T-helper 1 cell treated with Interleukin-12 subunit alpha and Interleukin-12 subunit beta and Interleukin-4 antibody, amounts not matched to agents 30 μg/mL and 1 μg/mL, for 36 hours (primary cell): ENCODE data around the gene CLASRP.
"Not testable (repeated sequence)": the region's sequence is repeated elsewhere in the genome, so short reads cannot be mapped to it uniquely, and the experiment has no call there.

Source experiments
- H3K27ac Mint-ChIP-seq: one replicate; pipeline ENCODE4 v1.8.0; 2021; ENCODE audit warnings: mild to moderate bottlenecking, mixed read lengths
- H3K27me3 Mint-ChIP-seq: one replicate; pipeline ENCODE4 v1.8.0; 2021; ENCODE audit warnings: low read depth, mixed read lengths
- H3K36me3 Mint-ChIP-seq: one replicate; pipeline ENCODE4 v1.8.0; 2021; ENCODE audit warnings: low read depth, mixed read lengths
- H3K4me1 Mint-ChIP-seq: one replicate; pipeline ENCODE4 v1.8.0; 2021; ENCODE audit warnings: low read depth, mixed read lengths
- H3K4me3 Mint-ChIP-seq: one replicate; pipeline ENCODE4 v1.8.0; 2021; ENCODE audit warnings: mild to moderate bottlenecking, moderate library complexity, mixed read lengths
- H3K9me3 Mint-ChIP-seq: one replicate; pipeline ENCODE4 v1.8.0; 2021; ENCODE audit warnings: mixed read lengths

CLASRP gene, protein sequence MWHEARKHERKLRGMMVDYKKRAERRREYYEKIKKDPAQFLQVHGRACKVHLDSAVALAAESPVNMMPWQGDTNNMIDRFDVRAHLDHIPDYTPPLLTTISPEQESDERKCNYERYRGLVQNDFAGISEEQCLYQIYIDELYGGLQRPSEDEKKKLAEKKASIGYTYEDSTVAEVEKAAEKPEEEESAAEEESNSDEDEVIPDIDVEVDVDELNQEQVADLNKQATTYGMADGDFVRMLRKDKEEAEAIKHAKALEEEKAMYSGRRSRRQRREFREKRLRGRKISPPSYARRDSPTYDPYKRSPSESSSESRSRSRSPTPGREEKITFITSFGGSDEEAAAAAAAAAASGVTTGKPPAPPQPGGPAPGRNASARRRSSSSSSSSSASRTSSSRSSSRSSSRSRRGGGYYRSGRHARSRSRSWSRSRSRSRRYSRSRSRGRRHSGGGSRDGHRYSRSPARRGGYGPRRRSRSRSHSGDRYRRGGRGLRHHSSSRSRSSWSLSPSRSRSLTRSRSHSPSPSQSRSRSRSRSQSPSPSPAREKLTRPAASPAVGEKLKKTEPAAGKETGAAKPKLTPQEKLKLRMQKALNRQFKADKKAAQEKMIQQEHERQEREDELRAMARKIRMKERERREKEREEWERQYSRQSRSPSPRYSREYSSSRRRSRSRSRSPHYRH

GRCh38 chr19:45038931-45039893, at the start of gene CLASRP:
CLASRP (plus strand) TSS chr19:45039045; CDS start chr19:45040213, 1,168 bp downstream.
- Mint-ChIP-seq H3K27ac (peak within 1 kb of the TSS; percentile 99), H3K36me3 (peaks cover 37% of the 10 kb centered on the region), H3K27me3 (no peaks in the 10 kb centered on the region), H3K9me3 (no peaks in the 10 kb centered on the region), H3K4me1 (peaks cover 28% of the 10 kb centered on the region), H3K4me3 (peak within 1 kb of the TSS; percentile 99)

DNA sequence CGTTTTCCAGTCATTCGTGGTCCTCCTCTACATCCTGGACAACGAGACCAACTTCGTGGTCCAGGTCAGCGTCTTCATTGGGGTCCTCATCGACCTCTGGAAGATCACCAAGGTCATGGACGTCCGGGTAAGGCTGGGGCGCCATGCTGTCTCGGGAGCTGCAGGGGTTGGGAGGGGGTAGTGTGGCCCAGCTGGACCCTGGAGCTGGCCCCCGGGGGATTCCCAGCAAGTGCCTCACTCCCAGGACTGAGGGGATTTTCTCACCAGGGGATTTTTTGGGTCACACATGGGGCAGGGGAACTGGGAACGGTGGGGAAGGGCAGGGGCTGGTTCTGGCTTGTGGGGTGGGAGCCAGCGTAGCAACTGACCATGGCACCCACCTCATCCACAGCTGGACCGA, 48.4 kb upstream of the CLASRP start:
- Mint-ChIP-seq H3K4me1 (peaks cover 1% of the 10 kb centered on the region), H3K4me3 (no peak overlapping the region), H3K27me3 (no peaks in the 10 kb centered on the region), H3K36me3 (peaks cover 25% of the 10 kb centered on the region), H3K27ac (no peak overlapping the region), H3K9me3 (no peaks in the 10 kb centered on the region)

GRCh38 chr19:44990966-44991365, 47.9 kb upstream of the CLASRP start:
- H3K4me3 Mint-ChIP-seq = no peak overlapping the region
- peaks cover 22% of the 10 kb centered on the region for H3K36me3 Mint-ChIP-seq
- H3K27me3 Mint-ChIP-seq = no peaks in the 10 kb centered on the region
- no peaks in the 10 kb centered on the region for H3K9me3 Mint-ChIP-seq
- H3K4me1 Mint-ChIP-seq = peaks cover 1% of the 10 kb centered on the region
- H3K27ac Mint-ChIP-seq = no peak overlapping the region

DNA sequence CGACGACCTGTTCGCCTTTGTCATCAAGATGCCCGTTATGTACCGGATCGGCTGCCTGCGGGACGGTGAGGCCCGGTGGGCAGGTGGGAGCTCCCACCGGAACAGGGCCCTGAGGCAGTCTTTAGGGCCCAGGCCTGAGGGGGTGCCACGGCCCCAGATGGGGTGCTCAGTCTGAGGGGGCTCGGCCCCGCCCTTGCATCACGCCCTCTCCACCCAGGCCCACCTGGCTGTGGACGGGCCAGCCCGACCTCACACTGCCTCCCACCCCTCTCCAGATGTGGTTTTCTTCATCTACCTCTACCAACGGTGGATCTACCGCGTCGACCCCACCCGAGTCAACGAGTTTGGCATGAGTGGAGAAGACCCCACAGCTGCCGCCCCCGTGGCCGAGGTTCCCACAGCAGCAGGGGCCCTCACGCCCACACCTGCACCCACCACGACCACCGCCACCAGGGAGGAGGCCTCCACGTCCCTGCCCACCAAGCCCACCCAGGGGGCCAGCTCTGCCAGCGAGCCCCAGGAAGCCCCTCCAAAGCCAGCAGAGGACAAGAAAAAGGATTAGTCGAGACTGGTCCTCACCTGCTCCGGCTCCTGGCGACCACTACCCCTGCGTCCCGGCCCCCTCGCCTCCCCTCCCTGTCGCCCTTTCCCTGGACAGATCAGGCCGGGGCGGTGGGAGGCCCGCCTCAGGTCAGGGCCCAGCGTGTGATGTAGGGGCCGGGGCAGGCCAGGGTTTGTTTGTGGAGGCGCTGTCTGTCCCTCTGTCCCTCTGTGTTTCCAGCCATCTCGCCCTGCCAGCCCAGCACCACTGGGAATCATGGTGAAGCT, 46.3 kb upstream of the CLASRP start:
- Mint-ChIP-seq H3K4me3 (no peak overlapping the region), H3K4me1 (peaks cover 1% of the 10 kb centered on the region), H3K9me3 (no peaks in the 10 kb centered on the region), H3K36me3 (peaks cover 19% of the 10 kb centered on the region), H3K27ac (no peak overlapping the region), H3K27me3 (no peaks in the 10 kb centered on the region)

DNA sequence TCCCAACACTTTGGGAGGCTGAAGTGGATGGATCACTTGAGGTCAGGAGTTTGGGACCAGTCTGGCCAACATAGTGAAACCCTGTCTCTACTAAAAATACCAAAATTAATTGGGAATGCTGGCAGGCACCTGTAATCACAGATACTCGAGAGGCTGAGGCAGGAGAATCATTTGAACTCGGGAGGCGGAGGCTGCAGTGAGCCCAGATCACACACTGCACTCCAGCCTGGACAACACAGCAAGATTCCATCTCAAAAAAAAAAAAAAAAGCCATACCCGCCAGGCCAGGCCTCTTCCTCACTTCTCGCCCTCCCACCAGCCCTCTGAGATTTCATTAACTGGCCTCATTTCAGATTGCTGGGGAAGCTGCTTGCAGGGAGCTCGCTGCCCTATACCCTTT, 45.3 kb upstream of the CLASRP start:
- no peaks in the 10 kb centered on the region for H3K27me3 Mint-ChIP-seq
- no peak overlapping the region for H3K4me3 Mint-ChIP-seq
- no peak overlapping the region for H3K27ac Mint-ChIP-seq
- H3K4me1 Mint-ChIP-seq = peaks cover 1% of the 10 kb centered on the region
- H3K9me3 Mint-ChIP-seq = no peaks in the 10 kb centered on the region
- H3K36me3 Mint-ChIP-seq = peaks cover 16% of the 10 kb centered on the region

DNA sequence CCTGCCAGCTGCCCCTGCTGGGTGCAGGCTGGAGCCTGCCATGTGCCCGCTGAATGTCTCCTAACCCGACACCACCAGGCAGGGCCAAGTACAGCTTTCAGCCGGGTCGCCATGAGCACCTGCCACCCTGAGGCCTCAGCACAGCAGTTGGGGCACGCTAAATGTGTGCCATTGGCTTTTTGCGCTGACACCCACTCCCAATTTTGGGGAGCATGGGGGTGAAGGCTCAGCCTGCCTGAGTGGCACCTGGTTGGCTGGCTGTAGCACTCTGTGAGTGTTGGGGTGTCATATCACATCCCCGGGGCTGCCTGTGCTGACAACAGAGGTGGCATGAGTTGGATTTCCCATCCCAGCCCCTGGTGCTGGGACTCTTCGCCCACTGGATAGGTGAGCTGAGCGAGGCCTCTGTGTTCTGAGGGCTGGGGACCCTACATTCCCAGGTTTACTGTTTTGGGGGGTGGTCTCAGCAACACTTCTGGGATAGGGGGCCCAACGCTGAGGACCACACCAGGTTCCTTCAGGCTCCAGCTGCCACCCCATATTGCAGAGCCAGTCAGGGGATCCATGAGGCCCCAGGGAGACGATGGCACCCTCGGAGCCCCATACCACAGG, 44.8 kb upstream of the CLASRP start:
- no peak overlapping the region for H3K27ac Mint-ChIP-seq
- peaks cover 13% of the 10 kb centered on the region for H3K36me3 Mint-ChIP-seq
- no peaks in the 10 kb centered on the region for H3K9me3 Mint-ChIP-seq
- H3K4me3 Mint-ChIP-seq = no peak overlapping the region
- H3K27me3 Mint-ChIP-seq = no peaks in the 10 kb centered on the region
- H3K4me1 Mint-ChIP-seq = peaks cover under 1% of the 10 kb centered on the region

DNA sequence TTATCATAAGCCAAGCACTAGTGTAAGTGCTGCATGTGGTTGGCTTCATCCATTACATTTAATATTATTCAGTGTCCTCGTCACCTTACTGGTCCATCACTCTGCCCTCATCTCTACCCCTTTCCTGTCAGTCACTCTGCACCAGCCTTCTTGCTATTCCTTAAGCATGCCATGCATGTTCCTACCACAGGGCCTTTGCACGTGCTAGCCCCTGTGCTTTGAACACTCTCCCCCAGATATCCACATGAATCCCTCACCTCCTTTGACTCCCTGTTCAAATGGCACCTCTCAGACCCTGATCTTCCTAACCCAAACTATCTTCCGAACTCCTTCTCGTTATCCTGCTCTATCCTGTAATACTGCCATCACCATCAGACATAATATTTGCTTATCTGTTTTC, 40.8 kb upstream of the CLASRP start:
- H3K4me1 Mint-ChIP-seq = peaks cover 13% of the 10 kb centered on the region
- H3K36me3 Mint-ChIP-seq = peaks cover 6% of the 10 kb centered on the region
- H3K27ac Mint-ChIP-seq = peak overlapping the region; percentile 2
- H3K4me3 Mint-ChIP-seq = no peak overlapping the region
- no peaks in the 10 kb centered on the region for H3K9me3 Mint-ChIP-seq
- no peaks in the 10 kb centered on the region for H3K27me3 Mint-ChIP-seq

DNA sequence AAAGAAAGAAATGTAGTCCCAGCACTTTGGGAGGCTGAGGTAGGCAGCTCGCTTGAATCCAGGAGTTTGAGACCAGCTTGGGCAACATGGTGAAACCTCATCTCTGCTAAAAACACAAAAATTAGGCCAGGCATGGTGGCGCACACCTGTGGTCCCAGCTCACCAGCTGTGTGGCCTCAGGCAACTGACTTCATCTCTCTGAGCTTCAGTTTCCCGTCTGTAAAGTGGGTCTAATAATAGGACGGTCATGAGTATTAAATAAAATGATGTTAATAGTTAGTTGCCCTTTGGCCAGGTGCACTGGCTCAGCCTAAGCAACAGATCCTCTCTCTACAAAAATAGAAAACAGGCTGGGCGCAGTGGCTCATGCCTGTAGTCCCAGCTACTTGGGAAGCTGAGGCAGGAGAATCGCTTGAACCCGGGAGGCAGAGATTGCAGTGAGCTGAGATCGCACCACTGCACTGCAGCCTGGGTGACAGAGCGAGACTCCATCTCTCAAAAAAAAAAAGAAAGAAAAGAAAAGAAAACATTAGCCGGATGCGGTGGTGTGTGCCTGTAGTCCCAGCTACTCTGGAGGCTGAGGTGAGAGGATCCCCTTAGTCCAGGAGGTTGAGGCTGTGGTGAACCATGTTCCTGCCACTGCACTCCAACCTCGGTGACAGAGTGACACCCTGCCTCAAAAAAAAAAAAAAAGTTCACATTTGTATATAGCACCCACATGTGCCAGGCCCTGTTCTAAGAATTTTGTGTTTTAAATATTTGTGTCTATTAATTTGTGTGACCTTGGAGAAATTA, 39.5 kb upstream of the CLASRP start:
- Mint-ChIP-seq H3K4me1 (peaks cover 15% of the 10 kb centered on the region), H3K27ac (peak overlapping the region; percentile 80)
- H3K4me3 Mint-ChIP-seq, H3K9me3 Mint-ChIP-seq, H3K27me3 Mint-ChIP-seq, H3K36me3 Mint-ChIP-seq: not testable (repeated sequence)

- H3K9me3 Mint-ChIP-seq, H3K27me3 Mint-ChIP-seq, H3K36me3 Mint-ChIP-seq: not testable (repeated sequence)
- Mint-ChIP-seq H3K4me1 (peaks cover 16% of the 10 kb centered on the region), H3K4me3 (peak overlapping the region; percentile 54), H3K27ac (peak overlapping the region; percentile 80)
Measured at GRCh38 chr19:45000665-45001064, 38.2 kb upstream of the CLASRP start.

DNA sequence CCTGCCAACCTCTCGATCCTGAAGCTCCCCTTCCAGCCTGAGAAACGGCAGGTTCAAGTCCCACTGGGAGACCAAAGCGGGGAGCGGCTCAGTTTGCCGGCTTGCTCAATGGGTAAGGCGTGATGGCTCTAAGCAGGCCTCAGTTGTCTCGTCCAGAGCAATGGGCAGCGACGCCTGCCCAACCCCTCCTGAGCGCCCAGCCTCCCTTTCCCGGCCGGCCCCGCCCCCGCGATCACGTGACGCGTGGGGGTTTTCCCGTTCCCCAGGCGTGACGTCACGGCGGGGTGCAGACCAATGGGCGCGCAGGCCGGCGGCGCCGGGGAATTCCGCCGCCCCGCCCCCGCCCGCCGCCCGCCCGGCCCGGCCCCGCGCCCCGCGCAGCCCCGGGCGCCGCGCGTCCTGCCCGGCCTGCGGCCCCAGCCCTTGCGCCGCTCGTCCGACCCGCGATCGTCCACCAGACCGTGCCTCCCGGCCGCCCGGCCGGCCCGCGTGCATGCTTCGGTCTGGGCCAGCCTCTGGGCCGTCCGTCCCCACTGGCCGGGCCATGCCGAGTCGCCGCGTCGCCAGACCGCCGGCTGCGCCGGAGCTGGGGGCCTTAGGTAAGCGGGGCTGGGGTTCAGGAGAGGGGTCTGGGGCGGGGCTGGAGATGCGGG, 37.6 kb upstream of the CLASRP start, which contains the start of gene RELB:
Gene RELB (plus strand): TSS at position 378 of the 653 bp plus-strand sequence. CDS start 116 bp downstream, at position 494.
- no peaks in the 10 kb centered on the region for H3K9me3 Mint-ChIP-seq
- peak within 1 kb of the TSS; percentile 95 for H3K4me3 Mint-ChIP-seq
- peaks cover 20% of the 10 kb centered on the region for H3K4me1 Mint-ChIP-seq
- peaks cover 9% of the 10 kb centered on the region for H3K36me3 Mint-ChIP-seq
- H3K27ac Mint-ChIP-seq = peak within 1 kb of the TSS; percentile 100
- H3K27me3 Mint-ChIP-seq = no peaks in the 10 kb centered on the region

DNA sequence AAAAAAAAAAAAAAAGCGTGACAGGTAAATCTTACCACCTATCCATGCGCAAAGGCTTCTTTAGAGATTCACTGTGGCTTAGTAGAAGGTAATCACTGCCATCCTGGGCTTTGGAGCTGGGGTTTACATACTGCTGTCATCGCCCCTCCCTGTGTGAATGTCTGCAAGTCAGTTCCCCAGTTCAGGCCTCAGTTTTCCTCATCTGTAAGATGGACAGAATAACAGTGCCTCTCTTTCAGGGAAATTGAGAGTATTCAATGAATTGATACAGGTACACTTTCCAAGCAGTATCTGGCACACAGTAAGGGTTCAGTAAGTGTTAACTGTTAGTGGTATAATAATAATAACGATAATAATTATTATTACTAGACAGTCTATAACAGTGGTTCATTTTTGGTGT, 35.4 kb upstream of the CLASRP start:
- Mint-ChIP-seq H3K4me3 (no peak overlapping the region), H3K9me3 (no peaks in the 10 kb centered on the region), H3K27ac (no peak overlapping the region), H3K4me1 (peaks cover 21% of the 10 kb centered on the region), H3K36me3 (peaks cover 17% of the 10 kb centered on the region), H3K27me3 (no peaks in the 10 kb centered on the region)

DNA sequence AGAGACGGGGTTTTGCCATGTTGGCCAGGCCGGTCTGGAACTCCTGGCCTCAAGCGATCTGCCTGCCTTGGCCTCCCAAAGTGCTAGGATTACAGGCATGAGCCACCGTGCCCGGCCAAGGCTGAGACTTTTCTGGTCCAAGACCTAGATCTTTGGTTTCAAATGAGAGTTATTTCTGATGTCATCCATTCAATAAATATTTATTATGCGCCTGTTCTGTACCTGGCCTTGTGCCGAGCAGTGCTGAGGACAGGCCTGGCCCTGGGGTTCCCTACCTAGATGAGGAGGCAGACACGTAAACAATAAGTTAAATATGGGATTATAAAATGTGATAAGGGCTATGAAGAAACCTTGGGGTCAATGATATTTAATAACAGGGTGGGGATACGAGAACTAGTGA, 33.1 kb upstream of the CLASRP start:
- H3K27ac Mint-ChIP-seq = no peak overlapping the region
- H3K36me3 Mint-ChIP-seq = peaks cover 25% of the 10 kb centered on the region
- peaks cover 15% of the 10 kb centered on the region for H3K4me1 Mint-ChIP-seq
- H3K9me3 Mint-ChIP-seq = no peaks in the 10 kb centered on the region
- no peaks in the 10 kb centered on the region for H3K27me3 Mint-ChIP-seq
- H3K4me3 Mint-ChIP-seq = no peak overlapping the region
